Hepatocyte (in vitro differentiated cells): Measurements from ENCODE around the gene TPM2. TPM values are rescaled to one million over a fixed set of nuclear protein-coding genes. Genes with fewer than 3 reads are reported as not detected.

ENCODE experiments used
- DNase-seq: peaks from one replicate; pipeline ENCODE4 v3.0.0-alpha.2; 2016; ENCODE audit warnings: low spot score
- H2AFZ ChIP-seq: fragments of 200-600 bp; sonication (generic); 2 replicates; pipeline ENCODE4 v1.6.0; 2016; ENCODE audit warnings: antibody characterized with exemption, mild to moderate bottlenecking
- H3K27ac ChIP-seq: fragments of 200-600 bp; sonication (generic); 2 replicates; pipeline ENCODE4 v1.5.1; 2016; ENCODE audit warnings: mild to moderate bottlenecking
- H3K27me3 ChIP-seq: fragments of 200-600 bp; sonication (generic); 2 replicates; pipeline ENCODE4 v1.6.1; 2016
- H3K36me3 ChIP-seq: fragments of 200-600 bp; sonication (generic); replicated peaks from 2 replicates; pipeline ENCODE4 v1.5.1; 2016; ENCODE audit warnings: low read depth; ENCODE audit not compliant: insufficient read depth
- H3K4me1 ChIP-seq: fragments of 200-600 bp; sonication (generic); 2 replicates; pipeline ENCODE4 v1.5.1; 2016; ENCODE audit warnings: mild to moderate bottlenecking, moderate library complexity; ENCODE audit not compliant: insufficient read depth
- H3K4me2 ChIP-seq: fragments of 200-600 bp; sonication (generic); 2 replicates; pipeline ENCODE4 v1.6.0; 2016
- H3K4me3 ChIP-seq: fragments of 200-600 bp; sonication (generic); 2 replicates; pipeline ENCODE4 v1.5.1; 2016; ENCODE audit warnings: mild to moderate bottlenecking
- H3K79me2 ChIP-seq: fragments of 200-600 bp; sonication (generic); 2 replicates; pipeline ENCODE4 v1.6.0; 2017; ENCODE audit warnings: mild to moderate bottlenecking
- H3K9me2 ChIP-seq: fragments of 200-600 bp; sonication (generic); replicated peaks from 2 replicates; pipeline ENCODE4 v1.6.0; 2017; ENCODE audit warnings: mild to moderate bottlenecking; ENCODE audit not compliant: insufficient read depth
- H3K9me3 ChIP-seq: fragments of 200-600 bp; sonication (generic); 2 replicates; pipeline ENCODE4 v1.5.1; 2016; ENCODE audit warnings: low read depth, mild to moderate bottlenecking
- H4K20me1 ChIP-seq: fragments of 200-600 bp; sonication (generic); 2 replicates; pipeline ENCODE4 v1.6.0; 2016; ENCODE audit warnings: mild to moderate bottlenecking; ENCODE audit not compliant: insufficient read depth, poor library complexity, severe bottlenecking
- CTCF ChIP-seq: fragments of 200-600 bp; sonication (generic); IDR thresholded peaks from 2 replicates; pipeline ENCODE4 v1.5.1; 2016; ENCODE audit warnings: antibody characterized with exemption, mild to moderate bottlenecking; ENCODE audit not compliant: poor library complexity
- EZH2 ChIP-seq: fragments of 200-600 bp; sonication (generic); IDR thresholded peaks from 2 replicates; pipeline ENCODE4 v1.6.1; 2016; ENCODE audit warnings: antibody characterized with exemption, mild to moderate bottlenecking, borderline replicate concordance
- EZH2phosphoT487 ChIP-seq: fragments of 200-600 bp; sonication (generic); IDR thresholded peaks from one replicate; pipeline ENCODE4 v1.6.1; 2018; ENCODE audit warnings: antibody characterized with exemption, mild to moderate bottlenecking, low read depth, moderate library complexity; ENCODE audit not compliant: unreplicated experiment, severe bottlenecking
- WGBS: methylation state at CpG from one replicate; pipeline ENCODE4 v1.1.6; 2016; ENCODE audit warnings: low lambda C conversion rate; ENCODE audit errors: missing lambda C conversion rate; 5-methylcytosine and 5-hydroxymethylcytosine counted together
- polyA plus RNA-seq: library from polyadenylated mRNA; unstranded; fragments of >200 nt; fragmentation: Nextera tagmentation; extraction: Ambion mirVana; gene quantifications from 2 replicates; pipeline ENCODE4 v1.2.1, GENCODE V29; 2016
- total RNA-seq: library from RNA; depleted of rRNA; stranded (reverse); fragments of >200 nt; gene quantifications from 2 replicates; pipeline ENCODE4 v1.2.3, GENCODE V29; 2014

Gene TPM2
- total and polyA plus RNA-seq, 2 experiments from 2014 or later: 98.7 to 166 TPM

GRCh38 chr9:35700031-35700430, 10.3 kb upstream of the TPM2 start:
- Histone ChIP-seq H3K27me3 (no peaks in the 10 kb centered on the region), H2AFZ (no peak overlapping the region), H3K36me3 (no peaks in the 10 kb centered on the region), H3K4me2 (no peak overlapping the region), H3K9me3 (no peaks in the 10 kb centered on the region), H3K4me3 (no peak overlapping the region), H3K27ac (no peak overlapping the region), H4K20me1 (no peaks in the 10 kb centered on the region), H3K79me2 (no peaks in the 10 kb centered on the region), H3K9me2 (no peaks in the 10 kb centered on the region), H3K4me1 (no peaks in the 10 kb centered on the region)
- DNase-seq: no peak
- TF ChIP-seq EZH2phosphoT487: no peak
- TF ChIP-seq CTCF: no peak
- no peak for TF ChIP-seq EZH2
- 93% methylated on average over 11 of the region's 11 CpGs for WGBS

DNA sequence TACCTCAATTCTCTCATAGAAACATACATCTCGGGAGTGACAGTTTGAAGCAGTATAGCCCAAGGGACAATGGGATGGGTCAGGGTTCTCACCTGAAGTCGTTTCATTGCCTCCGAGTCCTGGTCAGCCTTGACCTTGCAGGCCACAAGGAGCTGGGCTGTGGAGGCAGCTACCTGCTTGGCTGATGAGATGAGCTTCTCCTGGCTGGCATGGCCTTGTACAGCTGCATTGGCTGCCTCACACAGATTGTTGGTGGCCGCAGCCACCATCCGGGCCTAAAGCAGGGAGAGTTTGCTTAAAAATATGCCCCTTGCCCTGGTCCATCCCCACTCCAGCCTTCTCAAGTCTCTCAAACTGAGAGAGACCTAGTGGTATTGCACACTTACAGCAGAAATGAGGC, 8.5 kb upstream of the TPM2 start:
- Histone ChIP-seq H2AFZ (no peak overlapping the region), H3K27ac (no peak overlapping the region), H3K4me2 (no peak overlapping the region), H3K4me3 (no peak overlapping the region), H3K4me1 (no peaks in the 10 kb centered on the region), H3K79me2 (no peaks in the 10 kb centered on the region), H3K9me3 (no peaks in the 10 kb centered on the region), H3K27me3 (no peaks in the 10 kb centered on the region), H3K36me3 (no peaks in the 10 kb centered on the region), H3K9me2 (no peaks in the 10 kb centered on the region), H4K20me1 (no peaks in the 10 kb centered on the region)
- no peak for DNase-seq
- TF ChIP-seq EZH2 (no peak), CTCF (no peak), EZH2phosphoT487 (no peak)
- WGBS: over 99% methylated on average over 5 of the region's 5 CpGs

DNA sequence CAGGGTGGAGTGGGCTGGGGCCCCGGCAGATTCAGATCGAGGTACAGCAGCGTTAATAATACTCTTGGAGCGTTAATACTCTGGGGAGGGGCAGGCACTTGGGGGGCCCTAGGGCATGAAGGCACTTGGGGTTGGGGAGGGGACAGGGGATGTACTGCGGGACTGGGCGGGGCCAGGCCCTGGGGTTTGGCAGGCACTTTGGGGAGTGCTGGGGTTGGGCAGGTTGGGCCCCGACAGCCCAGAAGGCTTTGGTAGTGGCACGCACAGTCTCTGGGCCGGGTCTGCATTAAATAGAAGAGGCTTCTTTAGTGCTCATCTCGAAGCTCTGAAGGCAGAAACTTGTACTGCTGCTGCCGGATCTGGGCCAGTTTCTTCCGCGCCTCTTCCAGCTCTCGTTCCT, 7.8 kb upstream of the TPM2 start:
- TF ChIP-seq CTCF: no peak
- no peak for TF ChIP-seq EZH2phosphoT487
- TF ChIP-seq EZH2: no peak
- H3K4me2 ChIP-seq: no peak overlapping the region
- peak overlapping the region; percentile 86 for H3K27ac ChIP-seq
- H3K9me2 ChIP-seq: no peaks in the 10 kb centered on the region
- WGBS: 98% methylated on average over 14 of the region's 14 CpGs
- H3K27me3 ChIP-seq: no peaks in the 10 kb centered on the region
- H3K4me3 ChIP-seq: no peak overlapping the region
- H3K79me2 ChIP-seq: no peaks in the 10 kb centered on the region
- H3K4me1 ChIP-seq: no peaks in the 10 kb centered on the region
- no peak for DNase-seq
- H3K9me3 ChIP-seq: no peaks in the 10 kb centered on the region
- no peak overlapping the region for H2AFZ ChIP-seq
- H3K36me3 ChIP-seq: no peaks in the 10 kb centered on the region
- no peaks in the 10 kb centered on the region for H4K20me1 ChIP-seq

- H3K9me2 ChIP-seq: no peaks in the 10 kb centered on the region
- 47% methylated on average over 9 of the region's 9 CpGs for WGBS
- H3K79me2 ChIP-seq: no peaks in the 10 kb centered on the region
- no peaks in the 10 kb centered on the region for H3K36me3 ChIP-seq
- peaks cover 2% of the 10 kb centered on the region for H3K4me1 ChIP-seq
- no peak overlapping the region for H3K4me2 ChIP-seq
- no peaks in the 10 kb centered on the region for H4K20me1 ChIP-seq
- DNase-seq: peak; percentile 74
- H3K27ac ChIP-seq: peak overlapping the region; percentile 86
- H3K4me3 ChIP-seq: no peak overlapping the region
- H3K9me3 ChIP-seq: no peaks in the 10 kb centered on the region
- no peak for TF ChIP-seq EZH2
- no peak for TF ChIP-seq EZH2phosphoT487
- peak; percentile 71 for TF ChIP-seq CTCF
- H2AFZ ChIP-seq: no peak overlapping the region
- H3K27me3 ChIP-seq: no peaks in the 10 kb centered on the region
Observed at GRCh38 chr9:35696520-35697215, 6.9 kb upstream of the TPM2 start.
